ENCODE measurements around the gene ZBTB33.

- no peak for TF ChIP-seq CTCF (IDR thresholded peaks at IDR 0.05)
- no peak for TF ChIP-seq POLR2AphosphoS5 (IDR thresholded peaks at IDR 0.05)
- no peak for TF ChIP-seq EP300 (IDR thresholded peaks at IDR 0.05)
- TF ChIP-seq POLR2A (IDR thresholded peaks at IDR 0.05): no peak
Measured at GRCh38 chrX:120270567-120270966, 20.0 kb downstream of the ZBTB33 start.
